GM23338 (cell line): ENCODE measurements around the gene NDUFB1. TPM values are rescaled to one million over a fixed set of nuclear protein-coding genes. Genes with fewer than 3 reads are reported as not detected.

Experiments used
- ATAC-seq: fragments of 200-7000 bp; cut with Tn5 transposase; 3 replicates; pipeline ENCODE4 v1.9.1; 2020
- DNase-seq: peaks from one replicate; pipeline ENCODE4 v3.0.0-alpha.2; 2015; ENCODE audit warnings: low spot score
- H2AFZ ChIP-seq: fragments of 200-600 bp; sonication (generic); 2 replicates; pipeline ENCODE4 v1.8.0; 2016; ENCODE audit warnings: antibody characterized with exemption, mild to moderate bottlenecking, moderate library complexity
- H3F3A ChIP-seq: fragments of 200-600 bp; sonication (generic); replicated peaks from 2 replicates; pipeline ENCODE4 v1.8.0; 2017; ENCODE audit warnings: antibody characterized with exemption, mixed run types, low read depth
- H3K27ac ChIP-seq: fragments of 200-600 bp; sonication (generic); 2 replicates; pipeline ENCODE4 v1.6.1; 2016; ENCODE audit warnings: low read depth
- H3K27me3 ChIP-seq: fragments of 200-600 bp; sonication (generic); 2 replicates; pipeline ENCODE4 v1.8.0; 2016; ENCODE audit warnings: mild to moderate bottlenecking, mixed run types, moderate library complexity; ENCODE audit not compliant: insufficient read depth
- H3K36me3 ChIP-seq: fragments of 200-600 bp; sonication (generic); 2 replicates; pipeline ENCODE4 v1.8.0; 2016; ENCODE audit warnings: mild to moderate bottlenecking; ENCODE audit not compliant: insufficient read depth
- H3K4me1 ChIP-seq: fragments of 200-600 bp; sonication (generic); 2 replicates; pipeline ENCODE4 v1.8.0; 2016; ENCODE audit warnings: mild to moderate bottlenecking, moderate library complexity; ENCODE audit not compliant: insufficient read depth
- H3K4me2 ChIP-seq: fragments of 200-600 bp; sonication (generic); 2 replicates; pipeline ENCODE4 v1.7.1; 2017; ENCODE audit warnings: mixed run types
- H3K4me3 ChIP-seq: fragments of 200-600 bp; sonication (generic); 2 replicates; pipeline ENCODE4 v1.6.1; 2016; ENCODE audit warnings: mixed run types
- H3K79me2 ChIP-seq: fragments of 200-600 bp; sonication (generic); replicated peaks from 2 replicates; pipeline ENCODE4 v1.8.0; 2017; ENCODE audit warnings: mild to moderate bottlenecking; ENCODE audit not compliant: insufficient read depth
- H3K9me2 ChIP-seq: fragments of 200-600 bp; sonication (generic); 2 replicates; pipeline ENCODE4 v1.8.0; 2017; ENCODE audit not compliant: insufficient read depth
- H4K20me1 ChIP-seq: fragments of 200-600 bp; sonication (generic); replicated peaks from 2 replicates; pipeline ENCODE4 v1.8.0; 2017; ENCODE audit warnings: mild to moderate bottlenecking; ENCODE audit not compliant: insufficient read depth
- H3K27ac Mint-ChIP-seq: 2 replicates; pipeline ENCODE4 v1.8.0; 2020; ENCODE audit warnings: inconsistent platforms, mild to moderate bottlenecking, moderate library complexity, mixed read lengths
- H3K27me3 Mint-ChIP-seq: 3 replicates; pipeline ENCODE4 v1.8.0; 2022; ENCODE audit warnings: low read depth, mild to moderate bottlenecking, moderate library complexity, mixed read lengths, inconsistent platforms; ENCODE audit not compliant: insufficient read depth, poor library complexity
- H3K36me3 Mint-ChIP-seq: 3 replicates; pipeline ENCODE4 v1.8.0; 2021; ENCODE audit warnings: low read depth, mild to moderate bottlenecking, inconsistent platforms, moderate library complexity, mixed read lengths
- H3K4me1 Mint-ChIP-seq: 3 replicates; pipeline ENCODE4 v1.8.0; 2020; ENCODE audit warnings: mild to moderate bottlenecking, inconsistent platforms, mixed read lengths
- H3K4me3 Mint-ChIP-seq: 3 replicates; pipeline ENCODE4 v1.8.0; 2021; ENCODE audit warnings: moderate library complexity, mild to moderate bottlenecking, inconsistent platforms, mixed read lengths
- H3K9me3 Mint-ChIP-seq: 3 replicates; pipeline ENCODE4 v1.8.0; 2020; ENCODE audit warnings: moderate library complexity, mild to moderate bottlenecking, inconsistent platforms, mixed read lengths
- CREB1 ChIP-seq: fragments of 250-450 bp; sonication (Bioruptor Pico); IDR thresholded peaks from 2 replicates; pipeline ENCODE4 v1.5.0; 2020; ENCODE audit warnings: low read depth, mild to moderate bottlenecking, moderate library complexity
- EZH2 ChIP-seq: fragments of 200-600 bp; sonication (generic); IDR thresholded peaks from one replicate; pipeline ENCODE4 v1.8.0; 2017; ENCODE audit warnings: antibody characterized with exemption, mild to moderate bottlenecking, low read depth; ENCODE audit not compliant: unreplicated experiment
- EZH2phosphoT487 ChIP-seq: fragments of 200-600 bp; sonication (generic); IDR thresholded peaks from one replicate; pipeline ENCODE4 v1.8.1; 2018; ENCODE audit warnings: antibody characterized with exemption; ENCODE audit not compliant: unreplicated experiment
- JUNB ChIP-seq: IDR thresholded peaks from one replicate; pipeline ENCODE4 v1.6.1; 2016; ENCODE audit warnings: antibody characterized with exemption; ENCODE audit not compliant: unreplicated experiment
- NANOG ChIP-seq: IDR thresholded peaks from 2 replicates; pipeline ENCODE4 v1.6.1; 2016; ENCODE audit warnings: antibody characterized with exemption, borderline replicate concordance
- POLR2AphosphoS5 ChIP-seq: IDR thresholded peaks from 2 replicates; pipeline ENCODE4 v1.6.1; 2016; ENCODE audit warnings: antibody characterized with exemption, low read depth
- STAT1 ChIP-seq: IDR thresholded peaks from one replicate; pipeline ENCODE4 v1.6.1; 2016; ENCODE audit warnings: antibody characterized with exemption; ENCODE audit not compliant: unreplicated experiment
- ZNF114 ChIP-seq: fragments of 250-450 bp; sonication (Bioruptor Pico); IDR thresholded peaks from 2 replicates; pipeline ENCODE4 v1.5.0; 2020; ENCODE audit warnings: mild to moderate bottlenecking, moderate library complexity
- ZNF331 ChIP-seq: fragments of 250-450 bp; sonication (Bioruptor Pico); IDR thresholded peaks from 2 replicates; pipeline ENCODE4 v1.5.0; 2020; ENCODE audit warnings: low read depth, mild to moderate bottlenecking, moderate library complexity
- polyA plus RNA-seq: library from polyadenylated mRNA; unstranded; fragments of >200 nt; fragmentation: Nextera tagmentation; extraction: Ambion mirVana; gene quantifications from 2 replicates; pipeline ENCODE4 v1.2.1, GENCODE V29; 2016
- total RNA-seq: library from RNA; depleted of rRNA; stranded (reverse); fragments of >200 nt; shearing (Covaris generic); gene quantifications from 2 replicates; pipeline ENCODE4 v1.2.3, GENCODE V29; 2014
- TF ChIP-seq, protein P1 (sequence below): IDR thresholded peaks from one replicate; pipeline ENCODE4 v1.6.1; 2018; ENCODE audit warnings: antibody characterized with exemption; ENCODE audit not compliant: unreplicated experiment
- TF ChIP-seq, protein P2 (sequence below): fragments of 250-450 bp; sonication (Bioruptor Pico); IDR thresholded peaks from 2 replicates; pipeline ENCODE4 v1.5.0; 2020; ENCODE audit warnings: mild to moderate bottlenecking, moderate library complexity
- TF ChIP-seq, protein P3 (sequence below): IDR thresholded peaks from 2 replicates; pipeline ENCODE4 v1.6.1; 2016; ENCODE audit warnings: antibody characterized with exemption
- TF ChIP-seq, protein P4 (sequence below), 2 experiments: fragments of 200-600 bp in 1 of 2; sonication (generic) in 1 of 2; conservative IDR thresholded peaks; 2 replicates each; pipeline versions ENCODE4 v1.5.1 to v1.6.1; 2016 to 2017; ENCODE audit warnings: antibody characterized with exemption in 2 of 2, low read depth in 2 of 2, mild to moderate bottlenecking in 2 of 2, moderate library complexity in 1 of 2

The NDUFB1 gene
- total and polyA plus RNA-seq, 2 experiments from 2014 or later = 134 to 876 TPM

- DNase-seq (no peak), ATAC-seq (no peak)
- Mint-ChIP-seq H3K36me3 (peaks cover 61% of the 10 kb centered on the region), H3K9me3 (no peaks in the 10 kb centered on the region), H3K27me3 (peaks cover 1% of the 10 kb centered on the region), H3K4me1 (no peaks in the 10 kb centered on the region), H3K27ac (peak overlapping the region; percentile 40; the same call in 1 of the 2 replicates), H3K4me3 (no peak overlapping the region)
- Histone ChIP-seq H4K20me1 (0 out of 2 replicates have a peak, but pooled peaks cover 11% of the 10 kb centered on the region), H3K27me3 (no peaks in the 10 kb centered on the region), H3K79me2 (peaks cover 6% of the 10 kb centered on the region; the same call in 1 of the 2 replicates), H3K9me2 (no peaks in the 10 kb centered on the region), H3K4me2 (no peak overlapping the region), H3K27ac (no peak overlapping the region), H3K36me3 (peaks cover 46% of the 10 kb centered on the region), H3F3A (no peaks in the 10 kb centered on the region), H3K4me1 (no peaks in the 10 kb centered on the region), H2AFZ (no peak overlapping the region), H3K4me3 (no peak overlapping the region)
- TF ChIP-seq, protein P1, sequence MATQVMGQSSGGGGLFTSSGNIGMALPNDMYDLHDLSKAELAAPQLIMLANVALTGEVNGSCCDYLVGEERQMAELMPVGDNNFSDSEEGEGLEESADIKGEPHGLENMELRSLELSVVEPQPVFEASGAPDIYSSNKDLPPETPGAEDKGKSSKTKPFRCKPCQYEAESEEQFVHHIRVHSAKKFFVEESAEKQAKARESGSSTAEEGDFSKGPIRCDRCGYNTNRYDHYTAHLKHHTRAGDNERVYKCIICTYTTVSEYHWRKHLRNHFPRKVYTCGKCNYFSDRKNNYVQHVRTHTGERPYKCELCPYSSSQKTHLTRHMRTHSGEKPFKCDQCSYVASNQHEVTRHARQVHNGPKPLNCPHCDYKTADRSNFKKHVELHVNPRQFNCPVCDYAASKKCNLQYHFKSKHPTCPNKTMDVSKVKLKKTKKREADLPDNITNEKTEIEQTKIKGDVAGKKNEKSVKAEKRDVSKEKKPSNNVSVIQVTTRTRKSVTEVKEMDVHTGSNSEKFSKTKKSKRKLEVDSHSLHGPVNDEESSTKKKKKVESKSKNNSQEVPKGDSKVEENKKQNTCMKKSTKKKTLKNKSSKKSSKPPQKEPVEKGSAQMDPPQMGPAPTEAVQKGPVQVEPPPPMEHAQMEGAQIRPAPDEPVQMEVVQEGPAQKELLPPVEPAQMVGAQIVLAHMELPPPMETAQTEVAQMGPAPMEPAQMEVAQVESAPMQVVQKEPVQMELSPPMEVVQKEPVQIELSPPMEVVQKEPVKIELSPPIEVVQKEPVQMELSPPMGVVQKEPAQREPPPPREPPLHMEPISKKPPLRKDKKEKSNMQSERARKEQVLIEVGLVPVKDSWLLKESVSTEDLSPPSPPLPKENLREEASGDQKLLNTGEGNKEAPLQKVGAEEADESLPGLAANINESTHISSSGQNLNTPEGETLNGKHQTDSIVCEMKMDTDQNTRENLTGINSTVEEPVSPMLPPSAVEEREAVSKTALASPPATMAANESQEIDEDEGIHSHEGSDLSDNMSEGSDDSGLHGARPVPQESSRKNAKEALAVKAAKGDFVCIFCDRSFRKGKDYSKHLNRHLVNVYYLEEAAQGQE = no peak
- TF ChIP-seq POLR2AphosphoS5 (no peak), JUNB (no peak), CREB1 (CRISPR knock-in tag) (no peak), EZH2 (no peak), NANOG (no peak), STAT1 (no peak), ZNF114 (no peak), EZH2phosphoT487 (no peak), ZNF331 (CRISPR knock-in tag) (no peak)
- TF ChIP-seq, protein P2, sequence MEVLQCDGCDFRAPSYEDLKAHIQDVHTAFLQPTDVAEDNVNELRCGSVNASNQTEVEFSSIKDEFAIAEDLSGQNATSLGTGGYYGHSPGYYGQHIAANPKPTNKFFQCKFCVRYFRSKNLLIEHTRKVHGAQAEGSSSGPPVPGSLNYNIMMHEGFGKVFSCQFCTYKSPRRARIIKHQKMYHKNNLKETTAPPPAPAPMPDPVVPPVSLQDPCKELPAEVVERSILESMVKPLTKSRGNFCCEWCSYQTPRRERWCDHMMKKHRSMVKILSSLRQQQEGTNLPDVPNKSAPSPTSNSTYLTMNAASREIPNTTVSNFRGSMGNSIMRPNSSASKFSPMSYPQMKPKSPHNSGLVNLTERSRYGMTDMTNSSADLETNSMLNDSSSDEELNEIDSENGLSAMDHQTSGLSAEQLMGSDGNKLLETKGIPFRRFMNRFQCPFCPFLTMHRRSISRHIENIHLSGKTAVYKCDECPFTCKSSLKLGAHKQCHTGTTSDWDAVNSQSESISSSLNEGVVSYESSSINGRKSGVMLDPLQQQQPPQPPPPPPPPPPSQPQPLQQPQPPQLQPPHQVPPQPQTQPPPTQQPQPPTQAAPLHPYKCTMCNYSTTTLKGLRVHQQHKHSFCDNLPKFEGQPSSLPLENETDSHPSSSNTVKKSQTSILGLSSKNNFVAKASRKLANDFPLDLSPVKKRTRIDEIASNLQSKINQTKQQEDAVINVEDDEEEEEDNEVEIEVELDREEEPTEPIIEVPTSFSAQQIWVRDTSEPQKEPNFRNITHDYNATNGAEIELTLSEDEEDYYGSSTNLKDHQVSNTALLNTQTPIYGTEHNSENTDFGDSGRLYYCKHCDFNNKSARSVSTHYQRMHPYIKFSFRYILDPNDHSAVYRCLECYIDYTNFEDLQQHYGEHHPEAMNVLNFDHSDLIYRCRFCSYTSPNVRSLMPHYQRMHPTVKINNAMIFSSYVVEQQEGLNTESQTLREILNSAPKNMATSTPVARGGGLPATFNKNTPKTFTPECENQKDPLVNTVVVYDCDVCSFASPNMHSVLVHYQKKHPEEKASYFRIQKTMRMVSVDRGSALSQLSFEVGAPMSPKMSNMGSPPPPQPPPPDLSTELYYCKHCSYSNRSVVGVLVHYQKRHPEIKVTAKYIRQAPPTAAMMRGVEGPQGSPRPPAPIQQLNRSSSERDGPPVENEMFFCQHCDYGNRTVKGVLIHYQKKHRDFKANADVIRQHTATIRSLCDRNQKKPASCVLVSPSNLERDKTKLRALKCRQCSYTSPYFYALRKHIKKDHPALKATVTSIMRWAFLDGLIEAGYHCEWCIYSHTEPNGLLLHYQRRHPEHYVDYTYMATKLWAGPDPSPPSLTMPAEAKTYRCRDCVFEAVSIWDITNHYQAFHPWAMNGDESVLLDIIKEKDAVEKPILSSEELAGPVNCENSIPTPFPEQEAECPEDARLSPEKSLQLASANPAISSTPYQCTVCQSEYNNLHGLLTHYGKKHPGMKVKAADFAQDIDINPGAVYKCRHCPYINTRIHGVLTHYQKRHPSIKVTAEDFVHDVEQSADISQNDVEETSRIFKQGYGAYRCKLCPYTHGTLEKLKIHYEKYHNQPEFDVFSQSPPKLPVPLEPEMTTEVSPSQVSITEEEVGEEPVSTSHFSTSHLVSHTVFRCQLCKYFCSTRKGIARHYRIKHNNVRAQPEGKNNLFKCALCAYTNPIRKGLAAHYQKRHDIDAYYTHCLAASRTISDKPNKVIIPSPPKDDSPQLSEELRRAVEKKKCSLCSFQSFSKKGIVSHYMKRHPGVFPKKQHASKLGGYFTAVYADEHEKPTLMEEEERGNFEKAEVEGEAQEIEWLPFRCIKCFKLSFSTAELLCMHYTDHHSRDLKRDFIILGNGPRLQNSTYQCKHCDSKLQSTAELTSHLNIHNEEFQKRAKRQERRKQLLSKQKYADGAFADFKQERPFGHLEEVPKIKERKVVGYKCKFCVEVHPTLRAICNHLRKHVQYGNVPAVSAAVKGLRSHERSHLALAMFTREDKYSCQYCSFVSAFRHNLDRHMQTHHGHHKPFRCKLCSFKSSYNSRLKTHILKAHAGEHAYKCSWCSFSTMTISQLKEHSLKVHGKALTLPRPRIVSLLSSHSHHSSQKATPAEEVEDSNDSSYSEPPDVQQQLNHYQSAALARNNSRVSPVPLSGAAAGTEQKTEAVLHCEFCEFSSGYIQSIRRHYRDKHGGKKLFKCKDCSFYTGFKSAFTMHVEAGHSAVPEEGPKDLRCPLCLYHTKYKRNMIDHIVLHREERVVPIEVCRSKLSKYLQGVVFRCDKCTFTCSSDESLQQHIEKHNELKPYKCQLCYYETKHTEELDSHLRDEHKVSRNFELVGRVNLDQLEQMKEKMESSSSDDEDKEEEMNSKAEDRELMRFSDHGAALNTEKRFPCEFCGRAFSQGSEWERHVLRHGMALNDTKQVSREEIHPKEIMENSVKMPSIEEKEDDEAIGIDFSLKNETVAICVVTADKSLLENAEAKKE (CRISPR knock-in tag) = no peak
- TF ChIP-seq, protein P3, sequence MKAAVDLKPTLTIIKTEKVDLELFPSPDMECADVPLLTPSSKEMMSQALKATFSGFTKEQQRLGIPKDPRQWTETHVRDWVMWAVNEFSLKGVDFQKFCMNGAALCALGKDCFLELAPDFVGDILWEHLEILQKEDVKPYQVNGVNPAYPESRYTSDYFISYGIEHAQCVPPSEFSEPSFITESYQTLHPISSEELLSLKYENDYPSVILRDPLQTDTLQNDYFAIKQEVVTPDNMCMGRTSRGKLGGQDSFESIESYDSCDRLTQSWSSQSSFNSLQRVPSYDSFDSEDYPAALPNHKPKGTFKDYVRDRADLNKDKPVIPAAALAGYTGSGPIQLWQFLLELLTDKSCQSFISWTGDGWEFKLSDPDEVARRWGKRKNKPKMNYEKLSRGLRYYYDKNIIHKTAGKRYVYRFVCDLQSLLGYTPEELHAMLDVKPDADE = no peak
- TF ChIP-seq, protein P4, sequence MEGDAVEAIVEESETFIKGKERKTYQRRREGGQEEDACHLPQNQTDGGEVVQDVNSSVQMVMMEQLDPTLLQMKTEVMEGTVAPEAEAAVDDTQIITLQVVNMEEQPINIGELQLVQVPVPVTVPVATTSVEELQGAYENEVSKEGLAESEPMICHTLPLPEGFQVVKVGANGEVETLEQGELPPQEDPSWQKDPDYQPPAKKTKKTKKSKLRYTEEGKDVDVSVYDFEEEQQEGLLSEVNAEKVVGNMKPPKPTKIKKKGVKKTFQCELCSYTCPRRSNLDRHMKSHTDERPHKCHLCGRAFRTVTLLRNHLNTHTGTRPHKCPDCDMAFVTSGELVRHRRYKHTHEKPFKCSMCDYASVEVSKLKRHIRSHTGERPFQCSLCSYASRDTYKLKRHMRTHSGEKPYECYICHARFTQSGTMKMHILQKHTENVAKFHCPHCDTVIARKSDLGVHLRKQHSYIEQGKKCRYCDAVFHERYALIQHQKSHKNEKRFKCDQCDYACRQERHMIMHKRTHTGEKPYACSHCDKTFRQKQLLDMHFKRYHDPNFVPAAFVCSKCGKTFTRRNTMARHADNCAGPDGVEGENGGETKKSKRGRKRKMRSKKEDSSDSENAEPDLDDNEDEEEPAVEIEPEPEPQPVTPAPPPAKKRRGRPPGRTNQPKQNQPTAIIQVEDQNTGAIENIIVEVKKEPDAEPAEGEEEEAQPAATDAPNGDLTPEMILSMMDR (conservative IDR thresholded peaks at IDR 0.05; ENCODE audit: low read depth in 2 of 2) = no peak
These were observed 32.1 kb upstream of the NDUFB1 start for GRCh38 chr14:92153581-92153980.
